DND-41 (cell line): ENCODE measurements around the gene SHROOM2.

Experiments
- CTCF ChIP-seq: IDR thresholded peaks from 2 replicates; pipeline ENCODE4 v1.5.1; 2012; ENCODE audit warnings: borderline replicate concordance, low read length, moderate library complexity, mild to moderate bottlenecking; ENCODE audit not compliant: poor library complexity, severe bottlenecking; ENCODE audit errors: extremely low read depth
- EZH2 ChIP-seq: IDR thresholded peaks from 3 replicates; pipeline ENCODE4 v1.6.1; 2012; ENCODE audit warnings: borderline replicate concordance, low read depth, mild to moderate bottlenecking, moderate library complexity, low read length, inconsistent platforms; ENCODE audit not compliant: severe bottlenecking

GRCh38 chrX:9789555-9789954 is 3.3 kb downstream of the SHROOM2 start:
- TF ChIP-seq CTCF = no peak
- TF ChIP-seq EZH2 = no peak
